H1 (cell line): Measurements from ENCODE around the gene OXER1. TPM values are rescaled to one million over a fixed set of nuclear protein-coding genes. Genes with fewer than 3 reads are reported as not detected.
A peak's percentile ranks its signal among the peaks of the same experiment; 100 is the strongest.

Source experiments
- CTCF ChIA-PET: fragments of 300-600 bp; sonication (Branson Sonifier 250); formaldehyde crosslinking; loops from one replicate; lab custom pipeline; 2021; ENCODE audit not compliant: partially characterized antibody; lab: Charles Lee
- POLR2A ChIA-PET: fragments of 300-600 bp; sonication (Branson Sonifier 250); formaldehyde crosslinking; loops from one replicate; lab custom pipeline; 2021; ENCODE audit warnings: inconsistent platforms; ENCODE audit not compliant: partially characterized antibody; lab: Charles Lee
- DNase-seq, 2 experiments: peaks; one replicate each; pipeline versions ENCODE4 v3.0.0 to v3.0.0-alpha.2; 2010 to 2022; ENCODE audit warnings: low spot score in 2 of 2, low read depth in 1 of 2, mixed read lengths in 1 of 2
- FAIRE-seq: peaks from 2 replicates; lab custom pipeline; 2011; peaks lifted over from hg19 to GRCh38; lab: Jason Lieb, UNC
- H2AFZ ChIP-seq: 2 replicates; pipeline ENCODE4 v1.8.1; 2012; ENCODE audit warnings: low read length, inconsistent platforms
- H2AK5ac ChIP-seq: 2 replicates; pipeline ENCODE4 v1.6.1; 2013; ENCODE audit warnings: low read depth, low read length
- H2BK120ac ChIP-seq: replicated peaks from 2 replicates; pipeline ENCODE3; 2013; ENCODE audit warnings: low read depth, low read length, inconsistent platforms
- H2BK12ac ChIP-seq: 2 replicates; pipeline ENCODE4 v1.6.1; 2013; ENCODE audit warnings: low read depth, low read length
- H2BK15ac ChIP-seq: 2 replicates; pipeline ENCODE4 v1.6.1; 2013; ENCODE audit warnings: low read length
- H2BK20ac ChIP-seq: 2 replicates; pipeline ENCODE4 v1.6.1; 2013; ENCODE audit warnings: low read length
- H2BK5ac ChIP-seq: 2 replicates; pipeline ENCODE4 v1.6.1; 2013; ENCODE audit warnings: low read depth, low read length
- H3K14ac ChIP-seq: 2 replicates; pipeline ENCODE4 v1.6.1; 2013; ENCODE audit warnings: inconsistent platforms; ENCODE audit not compliant: insufficient read length
- H3K18ac ChIP-seq: 2 replicates; pipeline ENCODE4 v1.6.1; 2013; ENCODE audit warnings: low read length; ENCODE audit errors: extremely low read depth
- H3K23ac ChIP-seq: 2 replicates; pipeline ENCODE4 v1.6.1; 2013; ENCODE audit warnings: inconsistent platforms; ENCODE audit not compliant: insufficient read length
- H3K23me2 ChIP-seq: 2 replicates; pipeline ENCODE4 v1.6.1; 2013; ENCODE audit warnings: low read depth, low read length
- H3K27ac ChIP-seq: 2 replicates; pipeline ENCODE4 v1.6.1; 2011; ENCODE audit warnings: low read depth, low read length, inconsistent platforms
- H3K27me3 ChIP-seq, 4 experiments: replicated peaks in 1 of 4; 1 replicate in 1 of 4; 2 replicates in 3 of 4; pipeline versions ENCODE4 v1.6.1 to v1.8.1; 2011 to 2013; ENCODE audit warnings: low read length in 3 of 4, mild to moderate bottlenecking in 3 of 4, inconsistent platforms in 2 of 4, mixed read lengths in 2 of 4, moderate library complexity in 1 of 4; ENCODE audit not compliant: control insufficient read depth in 3 of 4, insufficient read depth in 3 of 4; ENCODE audit errors: extremely low read depth in 1 of 4
- H3K36me3 ChIP-seq, 4 experiments: 2 replicates each; pipeline versions ENCODE4 v1.6.1 to v1.8.1; 2011 to 2013; ENCODE audit warnings: mild to moderate bottlenecking in 4 of 4, low read length in 3 of 4, moderate library complexity in 2 of 4, control low read depth in 1 of 4, inconsistent platforms in 1 of 4; ENCODE audit not compliant: insufficient read depth in 4 of 4, control insufficient read depth in 2 of 4
- H3K4ac ChIP-seq: replicated peaks from 2 replicates; pipeline ENCODE3; 2013; ENCODE audit warnings: low read length, low read depth, mixed read lengths, inconsistent platforms; ENCODE audit not compliant: insufficient read length
- H3K4me1 ChIP-seq, 4 experiments: replicated peaks in 1 of 4; 1 replicate in 1 of 4; 2 replicates in 3 of 4; pipeline versions ENCODE4 v1.6.1 to v1.8.1; 2011 to 2013; ENCODE audit warnings: low read length in 3 of 4, inconsistent platforms in 2 of 4, mixed read lengths in 1 of 4; ENCODE audit not compliant: insufficient read depth in 4 of 4, control insufficient read depth in 3 of 4
- H3K4me2 ChIP-seq, 2 experiments: 2 replicates each; pipeline versions ENCODE4 v1.6.1 to v1.8.1; 2011 to 2013; ENCODE audit warnings: low read depth in 2 of 2, low read length in 2 of 2, control low read depth in 1 of 2, inconsistent platforms in 1 of 2, mild to moderate bottlenecking in 1 of 2; ENCODE audit not compliant: insufficient read depth in 1 of 2
- H3K4me3 ChIP-seq, 4 experiments: fragments of 200-600, 300-600 bp in 1 of 4; sonication (generic), shearing (Covaris generic), sonication (Bioruptor Twin) in 1 of 4; 2 replicates each; pipeline versions ENCODE4 v1.5.1 to v1.8.1; 2011 to 2016; ENCODE audit warnings: low read length in 4 of 4, low read depth in 3 of 4, control low read depth in 2 of 4, inconsistent platforms in 2 of 4, mild to moderate bottlenecking in 2 of 4, mixed read lengths in 1 of 4, moderate library complexity in 1 of 4; ENCODE audit not compliant: insufficient read depth in 2 of 4; ENCODE audit errors: extremely low read depth in 1 of 4
- H3K56ac ChIP-seq: replicated peaks from 2 replicates; pipeline ENCODE3; 2013; ENCODE audit warnings: low read depth, mild to moderate bottlenecking, mixed read lengths, low read length, inconsistent platforms; ENCODE audit not compliant: insufficient read length
- H3K79me1 ChIP-seq: 2 replicates; pipeline ENCODE4 v1.6.1; 2013; ENCODE audit warnings: low read depth, low read length, control low read depth
- H3K79me2 ChIP-seq, 2 experiments: 2 replicates each; pipeline versions ENCODE4 v1.6.1 to v1.8.1; 2012 to 2013; ENCODE audit warnings: low read length in 2 of 2, mild to moderate bottlenecking in 2 of 2, inconsistent platforms in 1 of 2; ENCODE audit not compliant: insufficient read depth in 2 of 2, control insufficient read depth in 1 of 2
- H3K9ac ChIP-seq, 4 experiments: replicated peaks in 1 of 4; 1 replicate in 1 of 4; 2 replicates in 3 of 4; pipeline versions ENCODE4 v1.6.1 to v1.8.1; 2011 to 2013; ENCODE audit warnings: low read depth in 3 of 4, low read length in 3 of 4, control low read depth in 2 of 4, mild to moderate bottlenecking in 2 of 4, moderate library complexity in 2 of 4, inconsistent platforms in 1 of 4; ENCODE audit errors: extremely low read depth in 1 of 4
- H3K9me3 ChIP-seq, 2 experiments: 2 replicates each; pipeline versions ENCODE4 v1.6.1 to v1.8.1; 2012 to 2013; ENCODE audit warnings: mild to moderate bottlenecking in 2 of 2, moderate library complexity in 2 of 2, control low read depth in 1 of 2, inconsistent platforms in 1 of 2, low read depth in 1 of 2, low read length in 1 of 2, mixed read lengths in 1 of 2; ENCODE audit not compliant: insufficient read depth in 2 of 2
- H4K20me1 ChIP-seq, 2 experiments: replicated peaks in 1 of 2; 2 replicates each; pipeline versions ENCODE3 to v1.8.1; 2011 to 2013; ENCODE audit warnings: inconsistent platforms in 2 of 2, low read length in 2 of 2, mild to moderate bottlenecking in 1 of 2; ENCODE audit not compliant: insufficient read depth in 2 of 2, control insufficient read depth in 1 of 2
- H4K5ac ChIP-seq: 2 replicates; pipeline ENCODE4 v1.6.1; 2013; ENCODE audit warnings: low read length, low read depth, mixed read lengths, inconsistent platforms; ENCODE audit not compliant: insufficient read length
- H4K8ac ChIP-seq: 2 replicates; pipeline ENCODE4 v1.8.0; 2013; ENCODE audit warnings: mild to moderate bottlenecking, moderate library complexity, low read length, inconsistent platforms; ENCODE audit not compliant: insufficient read depth; ENCODE audit errors: extremely low read depth
- H4K91ac ChIP-seq: replicated peaks from 2 replicates; pipeline ENCODE3; 2013; ENCODE audit warnings: low read length, mixed read lengths, inconsistent platforms; ENCODE audit not compliant: insufficient read length
- WGBS, 2 experiments: shearing (Covaris generic) in 1 of 2; methylation state at CpG; one replicate each; pipeline versions ENCODE4 v1.1.6 to v1.1.7; 2013 to 2015; ENCODE audit warnings: low lambda C conversion rate in 2 of 2, mixed read lengths in 2 of 2, inconsistent platforms in 1 of 2, low coverage in 1 of 2, missing lambda C conversion rate in 1 of 2; ENCODE audit not compliant: insufficient replicate concordance in 2 of 2, insufficient coverage in 1 of 2, insufficient read length in 1 of 2; ENCODE audit errors: extremely low coverage in 1 of 2, missing lambda C conversion rate in 1 of 2; 5-methylcytosine and 5-hydroxymethylcytosine counted together
- polyA plus RNA-seq, 7 experiments: library from polyadenylated mRNA; depleted of rRNA in 3 of 7; stranded (reverse) in 5 of 7; unstranded in 2 of 7; fragments of >200 nt in 5 of 7; fragments of 200-250 nt in 2 of 7; gene quantifications; 1 replicate in 5 of 7; 2 replicates in 1 of 7; 4 replicates in 1 of 7; pipeline versions ENCODE4 v1.2.1 to v1.2.3, GENCODE V29; 2011 to 2013; ENCODE audit warnings: missing spikeins in 2 of 7, mixed read lengths in 2 of 7
- total RNA-seq: library from RNA; stranded (reverse); fragmentation: NEBNext Ultra II Directional; extraction: Animal tissue kit (Norgen Biotek cat#: 25700); gene quantifications from 2 replicates; pipeline ENCODE4 v1.2.1, GENCODE V29; 2021
- TF ChIP-seq, protein P1 (sequence below), 3 experiments: IDR thresholded peaks; 1 replicate in 2 of 3; 2 replicates in 1 of 3; pipeline versions ENCODE4 v1.5.1 to v1.6.1; 2011; ENCODE audit warnings: low read length in 3 of 3, mild to moderate bottlenecking in 3 of 3, inconsistent platforms in 2 of 3, low read depth in 1 of 3, moderate library complexity in 1 of 3; ENCODE audit not compliant: insufficient read depth in 1 of 3; ENCODE audit errors: control extremely low read depth in 1 of 3

OXER1 gene
- total and polyA plus RNA-seq, 2 of the 8 experiments (the other 6 are each of a cell fraction or from before 2014, with no cell fraction given), result 1.2 to 2.9 TPM

DNA sequence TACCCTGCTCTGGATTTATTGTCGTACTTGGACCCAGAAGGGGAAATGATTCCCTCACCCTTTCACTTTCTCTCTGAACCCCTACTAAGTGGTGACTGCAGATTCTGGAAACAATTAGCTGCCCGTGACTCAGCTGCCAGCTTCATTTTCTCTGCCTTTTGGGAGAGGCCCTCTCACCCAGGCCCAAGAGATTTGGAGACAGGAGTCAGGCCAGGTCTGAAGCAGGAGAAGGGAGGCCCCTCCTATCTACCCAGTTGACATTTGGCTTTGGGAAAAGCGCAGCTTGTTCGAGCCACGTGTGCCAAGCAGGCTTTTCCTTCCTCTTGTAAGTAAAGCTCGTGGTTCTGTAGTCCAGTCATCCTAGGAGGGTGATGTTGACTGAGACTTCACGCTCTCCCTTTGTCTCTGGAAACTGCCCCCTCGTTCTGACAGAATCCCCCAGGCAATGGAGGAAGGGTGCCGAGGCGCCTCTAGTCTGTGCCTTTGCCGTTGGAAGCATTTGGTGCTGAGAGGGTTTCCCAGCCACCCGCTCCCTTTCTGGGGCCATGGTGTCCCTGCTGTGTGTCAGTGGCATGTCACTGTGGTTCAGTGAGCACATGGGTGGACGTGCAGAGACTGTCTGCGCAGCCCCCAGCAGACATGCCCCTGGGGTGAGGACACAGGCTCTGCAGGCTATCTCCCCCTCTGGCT, 8.6 kb downstream of the OXER1 start:
- Histone ChIP-seq H2BK15ac (no peak overlapping the region), H3K4me2 (no peak overlapping the region), H2BK5ac (no peak overlapping the region), H3K23me2 (no peaks in the 10 kb centered on the region), H3K4me1 (no peaks in the 10 kb centered on the region), H2BK12ac (no peak overlapping the region), H2AFZ (no peak overlapping the region), H2AK5ac (no peak overlapping the region), H4K8ac (peak overlapping the region; percentile 63; the same call in 1 of the 2 replicates), H2BK120ac (no peak overlapping the region), H3K36me3 (peaks cover 0 to 3% (median 0%) of the 10 kb centered on the region in 4 experiments; a peak in 2 of 8 replicates), H4K91ac (no peak overlapping the region), H3K23ac (no peak overlapping the region), H3K14ac (no peak overlapping the region), H4K20me1 (no peaks in the 10 kb centered on the region), H3K27me3 (no peaks in the 10 kb centered on the region), H3K79me2 (no peaks in the 10 kb centered on the region)
- WGBS, 2 experiments, result 90% methylated on average over 14 of the region's 14 CpGs; no CpG with 5 or more reads in 1 of the 2 experiments
- POLR2A ChIA-PET, result interaction anchor here (0.6 to 1.3 kb wide), 2 partner anchors 90 to 137 kb away, joined by 3 read pairs; no protein-coding TSS in a partner anchor
- DNase-seq, result no peak
- TF ChIP-seq, protein P1, sequence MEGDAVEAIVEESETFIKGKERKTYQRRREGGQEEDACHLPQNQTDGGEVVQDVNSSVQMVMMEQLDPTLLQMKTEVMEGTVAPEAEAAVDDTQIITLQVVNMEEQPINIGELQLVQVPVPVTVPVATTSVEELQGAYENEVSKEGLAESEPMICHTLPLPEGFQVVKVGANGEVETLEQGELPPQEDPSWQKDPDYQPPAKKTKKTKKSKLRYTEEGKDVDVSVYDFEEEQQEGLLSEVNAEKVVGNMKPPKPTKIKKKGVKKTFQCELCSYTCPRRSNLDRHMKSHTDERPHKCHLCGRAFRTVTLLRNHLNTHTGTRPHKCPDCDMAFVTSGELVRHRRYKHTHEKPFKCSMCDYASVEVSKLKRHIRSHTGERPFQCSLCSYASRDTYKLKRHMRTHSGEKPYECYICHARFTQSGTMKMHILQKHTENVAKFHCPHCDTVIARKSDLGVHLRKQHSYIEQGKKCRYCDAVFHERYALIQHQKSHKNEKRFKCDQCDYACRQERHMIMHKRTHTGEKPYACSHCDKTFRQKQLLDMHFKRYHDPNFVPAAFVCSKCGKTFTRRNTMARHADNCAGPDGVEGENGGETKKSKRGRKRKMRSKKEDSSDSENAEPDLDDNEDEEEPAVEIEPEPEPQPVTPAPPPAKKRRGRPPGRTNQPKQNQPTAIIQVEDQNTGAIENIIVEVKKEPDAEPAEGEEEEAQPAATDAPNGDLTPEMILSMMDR (IDR thresholded peaks at IDR 0.05; ENCODE audit: control extremely low read depth in 1 of 3, insufficient read depth in 1 of 3, low read depth in 1 of 3, low read length in 3 of 3), result no peak
- TF ChIP-seq, all 59 proteins: peak for 0
- no peak overlapping the region for H3K4me3 ChIP-seq
- no peak overlapping the region for H2BK20ac ChIP-seq
- H3K18ac ChIP-seq, result 0 out of 2 replicates have a peak overlapping the region, but pooled peaks have one; percentile 24
- no peak overlapping the region for H3K56ac ChIP-seq
- CTCF ChIA-PET, result interaction anchor here (0.8 to 4.5 kb wide), 4 partner anchors 11 to 370 kb away, joined by 3 to 23 read pairs (median 3); no protein-coding TSS in a partner anchor
- no peak for FAIRE-seq
- no peak overlapping the region for H3K4ac ChIP-seq
- no peaks in the 10 kb centered on the region; the same call in 1 of the 2 replicates for H3K79me1 ChIP-seq
- no peaks in the 10 kb centered on the region for H3K9me3 ChIP-seq
- H3K27ac ChIP-seq, result no peak overlapping the region
- no peak overlapping the region for H4K5ac ChIP-seq
- no peak overlapping the region for H3K9ac ChIP-seq
